GM23338 (cell line): ENCODE data around the gene WDR73. TPM values are rescaled to one million over a fixed set of nuclear protein-coding genes. Genes with fewer than 3 reads are reported as not detected.

Source experiments
- ATAC-seq: fragments of 200-7000 bp; cut with Tn5 transposase; 3 replicates; pipeline ENCODE4 v1.9.1; 2020
- DNase-seq: peaks from one replicate; pipeline ENCODE4 v3.0.0-alpha.2; 2015; ENCODE audit warnings: low spot score
- H2AFZ ChIP-seq: fragments of 200-600 bp; sonication (generic); 2 replicates; pipeline ENCODE4 v1.8.0; 2016; ENCODE audit warnings: antibody characterized with exemption, mild to moderate bottlenecking, moderate library complexity
- H3F3A ChIP-seq: fragments of 200-600 bp; sonication (generic); replicated peaks from 2 replicates; pipeline ENCODE4 v1.8.0; 2017; ENCODE audit warnings: antibody characterized with exemption, mixed run types, low read depth
- H3K27ac ChIP-seq: fragments of 200-600 bp; sonication (generic); 2 replicates; pipeline ENCODE4 v1.6.1; 2016; ENCODE audit warnings: low read depth
- H3K27me3 ChIP-seq: fragments of 200-600 bp; sonication (generic); 2 replicates; pipeline ENCODE4 v1.8.0; 2016; ENCODE audit warnings: mild to moderate bottlenecking, mixed run types, moderate library complexity; ENCODE audit not compliant: insufficient read depth
- H3K36me3 ChIP-seq: fragments of 200-600 bp; sonication (generic); 2 replicates; pipeline ENCODE4 v1.8.0; 2016; ENCODE audit warnings: mild to moderate bottlenecking; ENCODE audit not compliant: insufficient read depth
- H3K4me1 ChIP-seq: fragments of 200-600 bp; sonication (generic); 2 replicates; pipeline ENCODE4 v1.8.0; 2016; ENCODE audit warnings: mild to moderate bottlenecking, moderate library complexity; ENCODE audit not compliant: insufficient read depth
- H3K4me2 ChIP-seq: fragments of 200-600 bp; sonication (generic); 2 replicates; pipeline ENCODE4 v1.7.1; 2017; ENCODE audit warnings: mixed run types
- H3K4me3 ChIP-seq: fragments of 200-600 bp; sonication (generic); 2 replicates; pipeline ENCODE4 v1.6.1; 2016; ENCODE audit warnings: mixed run types
- H3K79me2 ChIP-seq: fragments of 200-600 bp; sonication (generic); replicated peaks from 2 replicates; pipeline ENCODE4 v1.8.0; 2017; ENCODE audit warnings: mild to moderate bottlenecking; ENCODE audit not compliant: insufficient read depth
- H3K9me2 ChIP-seq: fragments of 200-600 bp; sonication (generic); 2 replicates; pipeline ENCODE4 v1.8.0; 2017; ENCODE audit not compliant: insufficient read depth
- H4K20me1 ChIP-seq: fragments of 200-600 bp; sonication (generic); replicated peaks from 2 replicates; pipeline ENCODE4 v1.8.0; 2017; ENCODE audit warnings: mild to moderate bottlenecking; ENCODE audit not compliant: insufficient read depth
- H3K27ac Mint-ChIP-seq: 2 replicates; pipeline ENCODE4 v1.8.0; 2020; ENCODE audit warnings: inconsistent platforms, mild to moderate bottlenecking, moderate library complexity, mixed read lengths
- H3K27me3 Mint-ChIP-seq: 3 replicates; pipeline ENCODE4 v1.8.0; 2022; ENCODE audit warnings: low read depth, mild to moderate bottlenecking, moderate library complexity, mixed read lengths, inconsistent platforms; ENCODE audit not compliant: insufficient read depth, poor library complexity
- H3K36me3 Mint-ChIP-seq: 3 replicates; pipeline ENCODE4 v1.8.0; 2021; ENCODE audit warnings: low read depth, mild to moderate bottlenecking, inconsistent platforms, moderate library complexity, mixed read lengths
- H3K4me1 Mint-ChIP-seq: 3 replicates; pipeline ENCODE4 v1.8.0; 2020; ENCODE audit warnings: mild to moderate bottlenecking, inconsistent platforms, mixed read lengths
- H3K4me3 Mint-ChIP-seq: 3 replicates; pipeline ENCODE4 v1.8.0; 2021; ENCODE audit warnings: moderate library complexity, mild to moderate bottlenecking, inconsistent platforms, mixed read lengths
- H3K9me3 Mint-ChIP-seq: 3 replicates; pipeline ENCODE4 v1.8.0; 2020; ENCODE audit warnings: moderate library complexity, mild to moderate bottlenecking, inconsistent platforms, mixed read lengths
- CREB1 ChIP-seq: fragments of 250-450 bp; sonication (Bioruptor Pico); IDR thresholded peaks from 2 replicates; pipeline ENCODE4 v1.5.0; 2020; ENCODE audit warnings: low read depth, mild to moderate bottlenecking, moderate library complexity
- CTCF ChIP-seq, 2 experiments: fragments of 200-600 bp in 1 of 2; sonication (generic) in 1 of 2; conservative IDR thresholded peaks; 2 replicates each; pipeline versions ENCODE4 v1.5.1 to v1.6.1; 2016 to 2017; ENCODE audit warnings: antibody characterized with exemption in 2 of 2, low read depth in 2 of 2, mild to moderate bottlenecking in 2 of 2, moderate library complexity in 1 of 2
- JUNB ChIP-seq: IDR thresholded peaks from one replicate; pipeline ENCODE4 v1.6.1; 2016; ENCODE audit warnings: antibody characterized with exemption; ENCODE audit not compliant: unreplicated experiment
- POLR2AphosphoS5 ChIP-seq: IDR thresholded peaks from 2 replicates; pipeline ENCODE4 v1.6.1; 2016; ENCODE audit warnings: antibody characterized with exemption, low read depth
- ZNF114 ChIP-seq: fragments of 250-450 bp; sonication (Bioruptor Pico); IDR thresholded peaks from 2 replicates; pipeline ENCODE4 v1.5.0; 2020; ENCODE audit warnings: mild to moderate bottlenecking, moderate library complexity
- ZNF462 ChIP-seq: fragments of 250-450 bp; sonication (Bioruptor Pico); IDR thresholded peaks from 2 replicates; pipeline ENCODE4 v1.5.0; 2020; ENCODE audit warnings: mild to moderate bottlenecking, moderate library complexity
- polyA plus RNA-seq: library from polyadenylated mRNA; unstranded; fragments of >200 nt; fragmentation: Nextera tagmentation; extraction: Ambion mirVana; gene quantifications from 2 replicates; pipeline ENCODE4 v1.2.1, GENCODE V29; 2016
- total RNA-seq: library from RNA; depleted of rRNA; stranded (reverse); fragments of >200 nt; shearing (Covaris generic); gene quantifications from 2 replicates; pipeline ENCODE4 v1.2.3, GENCODE V29; 2014

The WDR73 gene
- total and polyA plus RNA-seq, 2 experiments from 2014 or later: 14.8 to 25.2 TPM

- TF ChIP-seq ZNF462 (CRISPR knock-in tag): no peak
- no peak for TF ChIP-seq ZNF114 (CRISPR knock-in tag)
- no peak for TF ChIP-seq JUNB
- no peak for TF ChIP-seq CREB1 (CRISPR knock-in tag)
- no peak for TF ChIP-seq POLR2AphosphoS5
- no peak for TF ChIP-seq CTCF (conservative IDR thresholded peaks at IDR 0.05; ENCODE audit: low read depth in 2 of 2)
Observed at GRCh38 chr15:84645997-84646396, 8.1 kb downstream of the WDR73 start (continued).

GRCh38 chr15:84645496-84645895 is 8.6 kb downstream of the WDR73 start:
- no peaks in the 10 kb centered on the region for H3K4me1 ChIP-seq
- H3K27ac Mint-ChIP-seq: no peak overlapping the region
- no peaks in the 10 kb centered on the region for H3K9me2 ChIP-seq
- H3K4me1 Mint-ChIP-seq: no peaks in the 10 kb centered on the region
- H4K20me1 ChIP-seq: 0 out of 2 replicates have a peak, but pooled peaks cover 7% of the 10 kb centered on the region
- no peaks in the 10 kb centered on the region for H3K27me3 Mint-ChIP-seq
- no peak overlapping the region for H3K27ac ChIP-seq
- H3K79me2 ChIP-seq: no peaks in the 10 kb centered on the region
- H3K9me3 Mint-ChIP-seq: no peaks in the 10 kb centered on the region
- no peak overlapping the region for H3K4me3 ChIP-seq
- H3F3A ChIP-seq: 0 out of 2 replicates have a peak, but pooled peaks cover 2% of the 10 kb centered on the region
- H3K4me3 Mint-ChIP-seq: no peak overlapping the region
- DNase-seq (no peak), ATAC-seq (no peak)
- peaks cover 81% of the 10 kb centered on the region for H3K36me3 Mint-ChIP-seq
- no peak overlapping the region for H2AFZ ChIP-seq
- no peaks in the 10 kb centered on the region for H3K27me3 ChIP-seq
- no peak overlapping the region for H3K4me2 ChIP-seq
- peaks cover 45% of the 10 kb centered on the region for H3K36me3 ChIP-seq
- no peak for TF ChIP-seq ZNF462 (CRISPR knock-in tag)
